IMR-90 (cell line): ENCODE data around the gene KCNK18. TPM values are rescaled to one million over a fixed set of nuclear protein-coding genes. Genes with fewer than 3 reads are reported as not detected.

ENCODE experiments used
- ATAC-seq: fragments of 200-7000 bp; cut with Tn5 transposase; 2 replicates; pipeline ENCODE4 v1.9.1; 2020; ENCODE audit warnings: low read depth, mild to moderate bottlenecking, moderate library complexity
- BruUV-seq: library from RNA; stranded (reverse); fragments of 400-500 nt; replicated peaks from 2 replicates; lab custom pipeline; 2021; lab: Mats Ljungman, UMichigan
- CTCF ChIA-PET: fragments of 300-600 bp; formaldehyde crosslinking; extraction: SDS; loops from one replicate; lab custom pipeline; 2021; ENCODE audit warnings: antibody characterized with exemption; lab: Yijun Ruan, JAX
- POLR2A ChIA-PET: fragments of 300-600 bp; sonication (Branson Sonifier 250); formaldehyde crosslinking; loops from one replicate; lab custom pipeline; 2022; ENCODE audit warnings: antibody characterized with exemption; ENCODE audit not compliant: unreplicated experiment; lab: Charles Lee
- DNase-seq: peaks from one replicate; pipeline ENCODE4 v3.0.0; 2013
- H2AFZ ChIP-seq: replicated peaks from 2 replicates; pipeline ENCODE3; 2013; ENCODE audit warnings: low read length, mild to moderate bottlenecking; ENCODE audit not compliant: poor library complexity
- H2AK5ac ChIP-seq: 2 replicates; pipeline ENCODE4 v1.6.1; 2013; ENCODE audit warnings: low read depth, low read length, inconsistent platforms
- H2AK9ac ChIP-seq: replicated peaks from 2 replicates; pipeline ENCODE3; 2013; ENCODE audit warnings: mild to moderate bottlenecking, low read depth, low read length, moderate library complexity; ENCODE audit not compliant: poor library complexity
- H2BK120ac ChIP-seq: 2 replicates; pipeline ENCODE4 v1.6.1; 2013; ENCODE audit warnings: low read depth, low read length, inconsistent platforms
- H2BK15ac ChIP-seq: 3 replicates; pipeline ENCODE4 v1.6.1; 2013; ENCODE audit warnings: low read depth, low read length, inconsistent platforms
- H2BK20ac ChIP-seq: 2 replicates; pipeline ENCODE4 v1.6.1; 2013; ENCODE audit warnings: low read depth, mild to moderate bottlenecking, inconsistent platforms, low read length, moderate library complexity
- H2BK5ac ChIP-seq: 2 replicates; pipeline ENCODE4 v1.6.1; 2013; ENCODE audit warnings: mild to moderate bottlenecking, low read depth, low read length, inconsistent platforms; ENCODE audit not compliant: poor library complexity, severe bottlenecking
- H3K14ac ChIP-seq: replicated peaks from 2 replicates; pipeline ENCODE4 v1.6.1; 2013; ENCODE audit warnings: low read depth, low read length, inconsistent platforms
- H3K18ac ChIP-seq: 2 replicates; pipeline ENCODE4 v1.6.1; 2013; ENCODE audit warnings: low read depth, low read length, control low read depth
- H3K23ac ChIP-seq: 2 replicates; pipeline ENCODE4 v1.6.1; 2013; ENCODE audit warnings: low read depth, low read length, inconsistent platforms
- H3K27ac ChIP-seq: 2 replicates; pipeline ENCODE4 v1.5.1; 2013; ENCODE audit warnings: mild to moderate bottlenecking, control low read depth, low read length; ENCODE audit not compliant: insufficient read depth
- H3K27me3 ChIP-seq: 2 replicates; pipeline ENCODE4 v1.6.1; 2013; ENCODE audit warnings: low read length; ENCODE audit not compliant: control insufficient read depth, insufficient read depth
- H3K36me3 ChIP-seq: 2 replicates; pipeline ENCODE4 v1.6.1; 2013; ENCODE audit warnings: low read length, mixed read lengths; ENCODE audit not compliant: control insufficient read depth, insufficient read depth
- H3K4ac ChIP-seq: 2 replicates; pipeline ENCODE4 v1.6.1; 2013; ENCODE audit warnings: low read depth, low read length, inconsistent platforms
- H3K4me1 ChIP-seq: 2 replicates; pipeline ENCODE4 v1.6.1; 2013; ENCODE audit warnings: low read length, mixed read lengths; ENCODE audit not compliant: control insufficient read depth, insufficient read depth
- H3K4me2 ChIP-seq: 2 replicates; pipeline ENCODE4 v1.6.1; 2013; ENCODE audit warnings: low read depth, mild to moderate bottlenecking, control low read depth, low read length, moderate library complexity
- H3K4me3 ChIP-seq: 2 replicates; pipeline ENCODE4 v1.5.1; 2013; ENCODE audit warnings: low read depth, mild to moderate bottlenecking, control low read depth, low read length, moderate library complexity; ENCODE audit not compliant: insufficient read depth
- H3K56ac ChIP-seq: 2 replicates; pipeline ENCODE4 v1.6.1; 2013; ENCODE audit warnings: low read length, inconsistent platforms; ENCODE audit not compliant: insufficient read depth; ENCODE audit errors: extremely low read depth
- H3K79me1 ChIP-seq, 2 experiments: 2 replicates each; pipeline ENCODE4 v1.6.1; 2013; ENCODE audit warnings: low read length in 2 of 2, inconsistent platforms in 1 of 2, low read depth in 1 of 2
- H3K9ac ChIP-seq: 2 replicates; pipeline ENCODE4 v1.6.1; 2013; ENCODE audit warnings: low read depth, low read length, control low read depth
- H3K9me1 ChIP-seq: 2 replicates; pipeline ENCODE4 v1.6.1; 2013; ENCODE audit warnings: low read length, inconsistent platforms; ENCODE audit not compliant: insufficient read depth
- H3K9me3 ChIP-seq: 2 replicates; pipeline ENCODE4 v1.6.1; 2013; ENCODE audit warnings: low read length; ENCODE audit not compliant: control insufficient read depth, insufficient read depth
- H4K20me1 ChIP-seq: 2 replicates; pipeline ENCODE4 v1.6.1; 2013; ENCODE audit warnings: low read length, inconsistent platforms; ENCODE audit not compliant: insufficient read depth
- H4K5ac ChIP-seq: 2 replicates; pipeline ENCODE4 v1.6.1; 2013; ENCODE audit warnings: mild to moderate bottlenecking, low read depth, low read length, control low read depth
- H4K8ac ChIP-seq, 2 experiments: 2 replicates each; pipeline ENCODE4 v1.6.1; 2013; ENCODE audit warnings: low read depth in 2 of 2, low read length in 2 of 2, control low read depth in 1 of 2, inconsistent platforms in 1 of 2
- H4K91ac ChIP-seq: 2 replicates; pipeline ENCODE4 v1.6.1; 2013; ENCODE audit warnings: low read depth, low read length, inconsistent platforms; ENCODE audit not compliant: insufficient read depth
- BHLHE40 ChIP-seq: fragments of 150-350 bp; IDR thresholded peaks from 2 replicates; pipeline ENCODE4 v1.6.1; 2016; ENCODE audit warnings: mild to moderate bottlenecking, low read depth, low read length
- FOS ChIP-seq: fragments of 150-350 bp; IDR thresholded peaks from 2 replicates; pipeline ENCODE4 v1.6.1; 2016; ENCODE audit warnings: low read depth, low read length
- MAZ ChIP-seq: IDR thresholded peaks from 2 replicates; pipeline ENCODE4 v1.6.1; 2012; ENCODE audit warnings: low read depth, mild to moderate bottlenecking, low read length, improper control_type of control experiment, moderate library complexity, borderline replicate concordance
- RAD21 ChIP-seq: IDR thresholded peaks from 2 replicates; pipeline ENCODE4 v1.6.1; 2012; ENCODE audit warnings: low read length, improper control_type of control experiment
- RCOR1 ChIP-seq: IDR thresholded peaks from 2 replicates; pipeline ENCODE4 v1.6.1; 2012; ENCODE audit warnings: mild to moderate bottlenecking, low read length, improper control_type of control experiment; ENCODE audit not compliant: insufficient replicate concordance
- SMC3 ChIP-seq: fragments of 150-350 bp; IDR thresholded peaks from 2 replicates; pipeline ENCODE4 v1.6.1; 2016; ENCODE audit warnings: low read depth, mild to moderate bottlenecking, antibody characterized with exemption, low read length, moderate library complexity
- USF2 ChIP-seq: fragments of 150-350 bp; IDR thresholded peaks from 2 replicates; pipeline ENCODE4 v1.6.1; 2017; ENCODE audit warnings: mild to moderate bottlenecking, antibody characterized with exemption, low read length, low read depth
- WGBS, 2 experiments: methylation state at CpG; one replicate each; pipeline versions ENCODE4 v1.1.5 to v1.1.7; 2013; ENCODE audit warnings: missing lambda C conversion rate in 2 of 2; ENCODE audit not compliant: insufficient read length in 1 of 2; ENCODE audit errors: extremely low coverage in 2 of 2; 5-methylcytosine and 5-hydroxymethylcytosine counted together
- dilution Hi-C: fragments of 300-500 bp; cut with HindIII; formaldehyde crosslinking; loops from one replicate; pipeline ENCODE4 v1.14.3; 2018; ENCODE audit warnings: low sequenced_read_pairs; ENCODE audit not compliant: unreplicated experiment
- in situ Hi-C: fragments of 300-500 bp; cut with MboI; formaldehyde crosslinking; loops from 3 replicates; pipeline ENCODE4 v1.14.3; 2019; ENCODE audit warnings: low sequenced_read_pairs, inconsistent platforms, mixed read lengths
- intact Hi-C: fragments of 100-400 bp; cut with micrococcal nuclease; formaldehyde crosslinking; loops from 2 replicates; pipeline ENCODE4 v1.10.0; 2022
- polyA plus RNA-seq, 3 experiments: library from polyadenylated mRNA; depleted of rRNA; stranded (reverse); fragments of >200 nt; gene quantifications; 2 replicates each; pipeline ENCODE4 v1.2.3, GENCODE V29; 2012; ENCODE audit warnings: low replicate concordance in 1 of 3
- total RNA-seq: library from RNA; depleted of rRNA; stranded (reverse); fragments of >200 nt; gene quantifications from 2 replicates; pipeline ENCODE4 v1.2.3, GENCODE V29; 2012
- TF ChIP-seq, protein P1 (sequence below): conservative IDR thresholded peaks from 2 replicates; pipeline ENCODE4 v1.5.1; 2012; ENCODE audit warnings: mild to moderate bottlenecking, low read depth, low read length, improper control_type of control experiment

The KCNK18 gene
- total and polyA plus RNA-seq, 2 of the 4 experiments (the other 2 are of a cell fraction), result not detected

DNA sequence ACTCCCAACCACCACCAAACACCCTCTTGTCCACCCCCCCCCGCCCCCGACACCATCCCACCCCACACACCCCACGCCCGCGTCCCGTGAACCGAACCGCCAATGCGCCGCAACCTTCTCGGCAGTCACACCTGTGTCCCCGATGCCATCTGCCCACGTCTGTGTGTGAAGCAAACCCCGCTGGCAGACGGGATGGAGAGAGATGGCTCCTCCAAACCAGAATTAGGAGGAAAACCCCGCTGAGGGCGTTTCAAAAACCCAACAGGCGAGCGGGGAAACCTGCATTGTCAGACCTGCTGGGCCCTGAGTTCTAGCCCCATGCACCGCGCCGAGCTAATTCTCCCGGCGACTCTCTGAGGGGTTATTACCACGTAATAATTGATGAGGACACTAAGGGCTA lies 28.6 kb upstream of the KCNK18 start:
- no peak overlapping the region for H2BK15ac ChIP-seq
- no peaks in the 10 kb centered on the region for H3K4me1 ChIP-seq
- ChIA-PET CTCF (interaction anchor here (1.6 to 3.0 kb wide), 3 partner anchors 11 to 380 kb away, joined by 7 to 12 read pairs (median 8); no protein-coding TSS in a partner anchor), POLR2A (no interaction called here)
- H2BK120ac ChIP-seq, result no peak overlapping the region
- no peak overlapping the region for H2BK20ac ChIP-seq
- no peaks in the 10 kb centered on the region for H3K79me1 ChIP-seq
- no peak overlapping the region for H3K18ac ChIP-seq
- no peak overlapping the region for H3K9ac ChIP-seq
- no TSS peak for BruUV-seq
- no peak overlapping the region for H2AK9ac ChIP-seq
- H3K9me1 ChIP-seq, result no peaks in the 10 kb centered on the region
- no peak overlapping the region for H3K27ac ChIP-seq
- no peak overlapping the region for H4K8ac ChIP-seq
- no peak overlapping the region for H4K91ac ChIP-seq
- H2AFZ ChIP-seq, result no peak overlapping the region
- no CpG with 5 or more reads among the region's 25 CpGs for WGBS, 2 experiments
- no peak overlapping the region for H3K4ac ChIP-seq
- H2BK5ac ChIP-seq, result no peak overlapping the region
- ATAC-seq, result no peak
- no peak overlapping the region for H3K56ac ChIP-seq
- no peak for TF ChIP-seq SMC3
- TF ChIP-seq RCOR1, result no peak
- TF ChIP-seq, protein P1, sequence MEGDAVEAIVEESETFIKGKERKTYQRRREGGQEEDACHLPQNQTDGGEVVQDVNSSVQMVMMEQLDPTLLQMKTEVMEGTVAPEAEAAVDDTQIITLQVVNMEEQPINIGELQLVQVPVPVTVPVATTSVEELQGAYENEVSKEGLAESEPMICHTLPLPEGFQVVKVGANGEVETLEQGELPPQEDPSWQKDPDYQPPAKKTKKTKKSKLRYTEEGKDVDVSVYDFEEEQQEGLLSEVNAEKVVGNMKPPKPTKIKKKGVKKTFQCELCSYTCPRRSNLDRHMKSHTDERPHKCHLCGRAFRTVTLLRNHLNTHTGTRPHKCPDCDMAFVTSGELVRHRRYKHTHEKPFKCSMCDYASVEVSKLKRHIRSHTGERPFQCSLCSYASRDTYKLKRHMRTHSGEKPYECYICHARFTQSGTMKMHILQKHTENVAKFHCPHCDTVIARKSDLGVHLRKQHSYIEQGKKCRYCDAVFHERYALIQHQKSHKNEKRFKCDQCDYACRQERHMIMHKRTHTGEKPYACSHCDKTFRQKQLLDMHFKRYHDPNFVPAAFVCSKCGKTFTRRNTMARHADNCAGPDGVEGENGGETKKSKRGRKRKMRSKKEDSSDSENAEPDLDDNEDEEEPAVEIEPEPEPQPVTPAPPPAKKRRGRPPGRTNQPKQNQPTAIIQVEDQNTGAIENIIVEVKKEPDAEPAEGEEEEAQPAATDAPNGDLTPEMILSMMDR, result no peak
- TF ChIP-seq RAD21, result no peak
- no peak for TF ChIP-seq BHLHE40
- TF ChIP-seq USF2, result no peak
- TF ChIP-seq MAZ, result no peak
- no peak for TF ChIP-seq FOS
- peaks cover 2% of the 10 kb centered on the region; the same call in 1 of the 2 replicates for H3K9me3 ChIP-seq
- no peak overlapping the region for H3K4me2 ChIP-seq
- no peaks in the 10 kb centered on the region for H3K36me3 ChIP-seq
- H3K4me3 ChIP-seq, result no peak overlapping the region
- no peak overlapping the region for H3K23ac ChIP-seq
- H4K5ac ChIP-seq, result no peak overlapping the region
- no peak overlapping the region for H2AK5ac ChIP-seq
- in situ Hi-C loops (no loop called here), dilution Hi-C loops (no loop called here), intact Hi-C loops (loop anchor here (5.0 to 10.0 kb wide), 2 partner anchors 164 to 281 kb away; partner anchors contain the start of gene SHTN1)
- no peaks in the 10 kb centered on the region for H4K20me1 ChIP-seq
- H3K27me3 ChIP-seq, result peaks cover 77% of the 10 kb centered on the region
- DNase-seq, result no peak
- H3K14ac ChIP-seq, result no peak overlapping the region
